Dedifferentiated amniotic fluid mesenchymal stem cell (primary cell): ENCODE results near the gene MGLL.

Source experiments
- DNase-seq: peaks from one replicate; pipeline ENCODE4 v3.0.0-alpha.2; 2016; ENCODE audit errors: extremely low spot score

The MGLL gene

DNA sequence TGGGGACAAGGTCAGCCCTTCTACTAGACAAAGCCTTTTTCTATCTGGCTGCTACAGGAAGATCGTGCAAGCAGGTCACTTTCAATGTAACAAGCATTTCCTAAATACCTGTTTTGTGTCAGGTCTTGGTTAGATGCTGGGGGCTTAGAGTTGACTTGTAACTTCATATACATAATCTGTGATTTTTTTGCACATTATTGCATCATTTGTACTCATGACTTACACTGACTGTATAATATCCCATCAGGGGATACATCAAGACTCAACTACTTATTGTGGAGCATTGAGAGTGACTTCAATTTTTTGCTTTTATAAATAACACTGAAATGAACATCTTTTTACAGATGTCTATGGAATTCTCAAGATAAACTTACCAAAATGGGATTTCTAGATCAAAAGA is 80.6 kb downstream of the MGLL start:
- DNase-seq = no peak

DNA sequence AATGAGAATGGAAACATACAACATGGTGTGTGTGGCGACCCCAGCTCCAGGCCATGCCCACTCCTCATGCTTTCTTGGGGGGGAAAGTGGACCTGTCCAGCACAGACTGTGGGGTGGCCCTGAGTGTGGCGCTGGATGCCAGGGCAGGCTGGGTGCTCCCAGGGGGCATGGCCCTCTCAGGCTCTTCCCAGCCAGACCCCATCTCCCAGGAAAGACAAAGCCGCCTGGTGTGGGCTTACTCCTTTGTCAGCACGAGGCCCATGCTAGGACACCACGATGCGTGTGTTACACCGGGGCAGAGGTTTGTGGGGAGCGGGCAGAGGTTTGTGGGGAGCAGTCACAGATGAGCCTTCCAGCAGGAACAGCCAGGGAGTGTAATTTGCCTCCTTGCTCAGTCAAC is 81.1 kb downstream of the MGLL start:
- no peak for DNase-seq

DNA sequence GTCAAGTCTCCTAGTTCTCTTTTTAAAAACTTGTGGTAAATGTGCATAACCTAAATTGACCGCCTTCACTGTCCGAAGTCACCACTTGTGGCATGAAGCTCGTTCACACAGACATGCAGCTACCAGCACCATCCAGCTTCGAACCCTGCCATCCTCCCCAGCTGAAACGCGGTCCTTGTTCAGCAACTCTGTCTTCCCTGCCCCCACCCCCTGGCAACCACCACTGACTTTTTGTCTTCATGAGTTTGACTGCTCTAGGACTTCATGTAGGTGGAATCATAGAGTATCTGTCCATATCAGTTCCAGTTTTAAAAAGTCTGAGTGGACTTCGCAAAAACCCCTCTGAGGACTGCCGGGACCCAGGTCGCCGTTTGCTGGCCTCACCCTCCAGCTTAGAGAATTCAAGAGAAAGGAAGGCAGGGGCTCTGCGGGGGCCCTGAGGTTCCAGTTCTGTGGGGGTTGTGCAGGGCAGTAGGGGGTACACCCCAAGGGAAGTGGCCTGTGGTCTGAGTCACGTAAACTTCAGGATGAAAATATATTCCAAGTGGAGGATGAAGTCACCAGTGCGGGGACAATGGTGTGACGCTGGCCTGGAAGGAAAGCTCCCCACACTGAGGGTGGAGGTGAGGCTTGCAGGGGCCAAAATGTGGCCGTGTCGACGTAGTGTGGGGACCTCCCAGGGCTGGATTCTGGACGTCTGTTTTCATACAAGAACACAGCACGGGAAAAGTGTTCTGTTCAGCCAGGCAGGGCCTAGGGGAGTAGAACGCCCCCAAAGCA is 82.0 kb downstream of the MGLL start:
- no peak for DNase-seq

DNA sequence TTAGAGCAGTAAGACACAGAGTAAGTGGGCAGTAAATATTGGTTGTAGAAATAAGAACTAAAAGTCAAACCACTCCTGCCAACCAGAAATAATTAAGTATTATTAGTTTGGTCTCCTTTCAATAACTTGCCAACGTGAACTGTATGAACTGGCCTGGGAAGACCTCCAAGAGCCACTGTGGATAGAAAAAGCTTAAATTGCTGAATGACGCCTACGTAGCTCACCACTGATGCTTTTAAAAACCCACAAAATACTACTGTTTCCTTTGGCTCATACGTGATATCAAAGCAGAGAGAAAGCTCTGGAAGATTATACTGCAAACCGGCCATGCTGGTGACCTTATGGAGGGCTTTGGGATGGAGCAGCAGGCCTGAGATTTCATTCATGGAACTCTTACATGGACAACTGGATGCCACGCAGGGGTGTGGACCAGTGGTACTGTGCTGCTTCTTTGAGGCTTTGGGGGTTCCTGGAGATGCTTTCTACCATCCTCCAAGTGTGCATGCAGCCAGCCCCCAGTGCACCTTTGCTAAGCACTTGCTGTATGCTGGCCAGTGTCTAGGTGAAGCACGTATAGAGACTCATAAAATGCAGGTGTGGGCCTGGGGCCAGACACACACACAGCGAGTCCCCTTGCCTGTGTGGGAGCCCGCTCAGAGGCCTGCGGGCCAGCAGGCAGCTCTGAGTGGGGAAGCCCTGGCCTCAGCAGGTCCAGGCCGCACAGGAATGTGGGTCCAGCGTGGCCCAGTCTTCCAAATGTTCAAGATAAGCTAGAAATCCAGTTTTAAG is 82.8 kb downstream of the MGLL start:
- no peak for DNase-seq

DNA sequence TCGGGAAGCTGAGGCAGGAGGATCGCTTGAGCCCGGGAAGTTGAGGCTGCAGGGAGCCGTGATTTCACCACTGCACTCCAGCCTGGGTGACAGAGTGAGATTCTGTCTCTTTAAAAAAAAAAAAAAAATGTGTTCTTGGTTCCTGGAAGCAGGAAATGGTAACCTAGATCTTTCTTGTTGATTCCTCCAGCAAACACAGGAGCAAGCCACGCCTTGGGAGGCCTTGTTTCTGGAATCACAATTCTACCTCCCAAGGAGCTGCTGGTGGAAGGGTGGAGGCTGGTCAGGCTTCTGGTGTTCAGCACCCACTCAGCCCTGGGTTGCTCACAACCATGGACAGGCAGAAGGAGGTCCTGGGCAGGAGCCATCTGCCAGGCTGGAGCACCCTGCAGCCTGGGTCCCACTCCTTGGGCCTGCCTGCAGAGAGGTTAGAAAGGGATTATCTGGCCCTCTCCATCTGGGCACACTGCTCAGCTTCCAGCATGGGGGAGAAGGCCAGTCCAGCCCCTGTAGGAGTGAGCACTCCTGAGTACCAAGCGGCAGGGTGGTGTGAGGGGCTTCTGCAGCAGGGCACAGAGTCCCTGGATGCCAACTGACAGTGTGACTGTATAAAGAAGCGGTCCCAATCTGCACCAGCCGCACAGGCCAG is 84.0 kb downstream of the MGLL start:
- DNase-seq = no peak

DNA sequence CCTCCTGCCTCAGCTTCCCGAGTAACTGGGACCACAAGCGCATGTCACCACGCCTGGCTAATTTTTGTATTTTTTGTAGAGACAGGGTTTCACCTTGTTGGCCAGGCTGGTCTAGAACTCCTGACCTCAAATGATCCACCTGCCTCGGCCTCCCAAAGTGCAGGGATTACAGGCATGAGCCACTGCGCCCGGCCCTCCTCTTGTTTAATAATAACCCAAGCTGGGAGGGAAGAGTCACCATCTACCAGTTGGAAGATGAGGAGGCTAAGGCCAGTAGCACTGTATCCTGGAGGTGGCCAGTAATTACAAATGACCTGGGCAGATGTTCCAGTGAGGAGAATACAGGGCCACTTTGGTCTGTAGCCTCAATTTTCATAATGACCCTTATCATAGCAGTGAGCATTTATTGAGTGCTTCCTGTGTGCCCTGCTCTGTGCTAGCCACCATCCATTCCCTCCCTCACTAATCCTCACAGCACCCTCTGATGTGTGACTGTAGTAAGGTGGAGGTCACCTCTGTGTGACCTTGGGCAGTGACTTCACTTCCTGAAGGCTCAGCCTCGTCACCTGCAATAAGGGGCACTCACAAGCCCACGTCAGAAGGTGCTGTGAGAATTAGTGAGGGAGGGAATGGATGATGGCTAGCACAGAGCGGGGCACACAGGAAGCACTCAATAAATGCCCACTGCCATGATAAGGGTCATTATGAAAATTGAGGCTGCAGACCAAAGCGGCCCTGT is 85.3 kb downstream of the MGLL start:
- DNase-seq = no peak

DNA sequence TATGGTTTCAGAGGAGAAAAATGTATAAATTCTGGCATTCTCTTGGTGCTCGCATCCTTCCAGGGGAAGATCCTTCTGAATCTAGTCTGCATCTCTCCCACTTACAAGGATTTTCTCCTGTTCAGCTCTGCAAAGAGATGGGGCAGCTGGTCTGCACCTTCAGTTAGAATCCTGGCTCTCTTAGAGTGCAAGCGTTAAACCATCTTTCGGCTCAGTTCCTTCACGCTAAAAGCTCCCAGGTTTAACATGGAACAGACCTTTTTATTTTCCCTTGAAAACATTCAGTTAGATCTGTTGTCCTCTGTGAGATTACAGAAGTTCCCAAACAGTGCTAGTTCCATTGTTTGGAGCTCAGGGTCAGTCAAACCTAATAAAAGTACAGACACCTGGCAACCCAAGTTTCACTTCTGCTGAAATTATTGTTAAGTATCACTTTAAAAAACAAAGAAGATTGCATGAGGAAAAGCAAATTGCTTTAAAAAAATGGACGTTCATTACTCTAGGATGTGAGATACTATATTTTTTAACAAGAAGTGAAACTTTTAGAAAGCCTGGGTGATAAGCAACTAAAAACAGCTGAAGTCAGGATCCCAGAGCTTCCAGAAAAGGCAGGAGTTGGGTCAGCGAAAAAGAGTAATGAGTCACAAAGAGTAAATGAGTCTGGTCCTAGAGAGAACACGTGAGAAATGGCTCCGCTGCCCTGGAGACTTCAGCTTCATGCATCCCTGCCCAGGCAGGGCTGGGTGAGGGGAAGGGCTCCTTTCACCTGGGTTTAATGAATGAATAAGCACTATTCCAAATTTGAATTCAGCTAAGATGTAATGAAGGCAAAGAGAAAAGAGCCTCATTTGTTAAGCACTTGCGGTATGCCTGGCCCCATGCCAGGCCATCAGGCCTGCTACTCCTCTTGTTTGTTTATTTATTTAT is 86.3 kb downstream of the MGLL start:
- peak; percentile 71 for DNase-seq

DNA sequence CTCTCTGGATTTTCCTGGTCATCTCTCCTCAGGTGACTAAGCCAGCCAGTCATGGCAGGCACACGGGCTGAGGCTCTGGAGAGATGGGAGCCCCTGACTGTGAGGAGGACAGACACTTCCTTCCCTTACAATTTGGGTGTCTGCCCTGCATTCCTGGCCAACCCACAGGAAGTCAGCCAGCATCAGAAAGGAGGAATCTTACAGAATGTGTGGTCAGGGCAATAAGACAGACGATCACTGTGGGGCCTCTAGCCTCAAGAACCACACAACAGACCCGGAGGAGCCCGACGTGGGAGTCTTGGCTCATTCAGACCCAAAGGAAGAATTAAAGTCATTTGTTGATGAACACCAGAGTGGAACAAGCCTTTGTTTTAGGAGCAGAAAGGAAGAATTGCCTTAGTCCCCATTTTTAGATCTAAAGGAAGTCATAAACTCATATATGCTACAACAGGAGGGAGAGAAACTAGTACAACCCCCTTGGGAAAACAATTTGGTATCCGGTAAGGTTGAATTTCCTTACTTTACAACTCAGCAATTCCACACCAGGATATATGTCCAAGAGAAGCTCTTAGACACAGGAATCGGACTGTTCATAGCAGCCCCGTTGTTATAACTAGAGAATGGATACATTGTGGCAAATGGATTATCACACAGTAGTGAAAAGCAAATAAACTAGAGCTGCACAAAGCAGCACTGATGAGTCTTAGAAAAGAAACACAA is 87.4 kb downstream of the MGLL start:
- peak; percentile 80 for DNase-seq

DNA sequence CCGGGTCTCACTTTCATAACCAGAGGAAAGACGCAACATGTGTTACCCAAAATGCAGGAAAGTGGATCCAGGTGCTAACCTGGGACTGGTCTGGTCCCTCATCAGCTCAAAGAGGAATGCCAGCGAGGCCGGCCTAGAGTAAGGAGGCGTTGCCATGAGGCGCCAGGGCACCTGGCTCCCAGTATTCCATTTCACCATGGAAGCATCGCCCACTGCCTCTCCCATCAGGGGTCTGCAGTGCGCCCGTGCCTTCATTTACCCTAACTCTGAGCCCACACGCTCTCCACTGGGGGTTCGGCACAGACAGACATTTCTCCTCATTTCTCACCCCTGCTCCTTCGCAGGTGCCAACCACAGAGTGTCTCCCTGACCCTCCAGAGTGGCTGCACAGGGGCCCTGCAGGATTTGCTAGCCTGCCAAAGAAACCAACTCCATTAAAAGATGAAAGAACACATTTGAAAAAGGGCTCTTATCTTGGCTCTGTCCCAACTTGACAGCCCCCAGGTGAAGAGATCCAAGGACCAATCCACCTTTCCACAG is 88.1 kb downstream of the MGLL start:
- no peak for DNase-seq

DNA sequence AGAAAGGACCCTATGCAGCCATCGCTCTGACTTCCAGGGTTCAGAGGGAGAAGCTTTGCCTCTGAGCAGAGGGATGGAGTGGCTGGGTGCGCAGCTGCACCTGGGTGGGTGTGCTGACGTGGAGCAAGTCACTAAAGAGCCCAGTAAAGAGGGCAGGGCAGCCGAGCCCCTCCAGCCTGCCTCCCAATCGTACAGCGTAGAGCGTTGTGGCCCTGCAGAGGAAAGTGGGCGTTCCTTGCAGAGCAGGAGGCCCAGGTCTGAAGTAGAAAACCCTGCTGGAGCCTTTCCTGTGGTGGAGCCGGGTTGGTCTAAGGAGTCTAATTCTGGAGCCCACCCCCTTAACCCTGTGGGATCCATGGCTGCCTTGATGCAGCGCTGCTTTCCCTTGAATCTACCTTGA is 88.5 kb downstream of the MGLL start:
- no peak for DNase-seq

DNA sequence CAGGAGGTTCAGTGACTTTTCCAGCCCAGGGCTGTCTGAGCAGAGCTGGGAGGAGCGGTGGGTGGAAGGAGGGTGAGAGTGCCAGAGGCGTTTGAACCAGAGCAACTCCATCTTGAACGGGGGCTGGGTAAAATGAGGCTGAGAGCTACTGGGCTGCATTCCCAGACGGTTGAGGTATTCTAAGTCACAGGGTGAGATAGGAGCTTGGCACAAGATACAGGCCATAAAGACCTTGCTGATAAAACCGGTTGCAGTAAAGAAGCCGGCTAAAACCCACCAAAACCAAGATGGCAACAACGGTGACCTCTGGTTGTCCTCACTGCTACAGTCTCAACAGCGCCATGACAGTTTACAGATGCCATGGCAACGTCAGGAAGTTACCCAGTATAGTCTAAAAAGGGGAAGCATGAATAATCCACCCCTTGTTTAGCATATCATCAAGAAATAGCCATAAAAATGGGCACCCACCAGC is 89.4 kb downstream of the MGLL start:
- no peak for DNase-seq

DNA sequence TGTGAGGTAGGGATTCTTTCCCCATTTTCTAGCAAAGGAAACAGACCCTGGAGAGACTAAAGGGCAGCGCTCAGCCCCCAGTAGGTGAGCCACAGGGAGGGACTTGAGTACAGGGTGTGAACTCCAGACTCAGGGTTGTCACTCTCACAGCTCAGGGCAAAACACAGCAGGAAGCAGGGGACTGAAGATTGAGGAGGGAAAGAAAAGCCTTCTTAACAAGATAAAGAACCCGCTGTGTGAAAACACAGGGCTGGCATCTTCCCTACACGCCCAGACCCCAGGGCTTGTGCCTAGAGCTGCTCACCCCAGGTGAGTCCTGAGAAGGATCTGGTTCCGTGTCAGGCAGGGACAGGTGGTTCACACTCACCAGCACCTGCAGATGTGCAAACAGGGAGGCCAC is 90.0 kb downstream of the MGLL start:
- DNase-seq = no peak

DNA sequence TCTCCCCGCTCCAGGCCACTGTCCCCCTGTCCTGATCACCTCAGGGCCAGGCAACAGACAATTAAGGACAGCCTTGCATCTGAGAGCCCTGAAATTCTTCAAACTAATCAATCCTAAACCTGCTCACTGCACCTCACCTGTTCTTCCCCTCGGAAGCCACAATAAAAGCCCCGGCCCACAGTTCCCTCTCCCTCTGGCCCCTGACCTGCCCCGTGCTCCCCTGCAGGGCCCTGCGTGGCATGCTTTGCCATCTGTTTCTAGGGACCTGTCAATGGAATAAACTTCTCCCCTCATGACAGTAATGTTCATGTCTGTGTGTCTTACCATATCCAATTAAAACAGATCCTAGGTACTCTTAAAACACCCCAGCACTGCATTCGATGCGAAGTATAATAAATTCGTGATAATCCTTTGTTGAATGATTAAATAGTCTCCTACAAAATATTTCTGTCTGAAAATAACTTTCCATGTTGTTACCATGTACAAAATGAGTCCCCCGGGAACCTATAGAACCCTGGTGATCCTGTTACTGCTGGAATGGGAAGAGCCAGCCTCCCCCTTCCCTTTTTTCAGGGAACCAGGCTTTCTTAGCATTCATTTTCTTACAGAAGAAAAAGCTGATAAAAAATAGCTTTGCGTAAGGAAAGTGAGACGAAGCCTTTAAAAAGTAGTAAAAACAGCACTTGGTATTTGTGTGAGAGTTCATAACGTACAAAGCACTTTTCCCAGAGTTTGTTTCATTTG is 90.6 kb downstream of the MGLL start:
- DNase-seq = no peak

DNA sequence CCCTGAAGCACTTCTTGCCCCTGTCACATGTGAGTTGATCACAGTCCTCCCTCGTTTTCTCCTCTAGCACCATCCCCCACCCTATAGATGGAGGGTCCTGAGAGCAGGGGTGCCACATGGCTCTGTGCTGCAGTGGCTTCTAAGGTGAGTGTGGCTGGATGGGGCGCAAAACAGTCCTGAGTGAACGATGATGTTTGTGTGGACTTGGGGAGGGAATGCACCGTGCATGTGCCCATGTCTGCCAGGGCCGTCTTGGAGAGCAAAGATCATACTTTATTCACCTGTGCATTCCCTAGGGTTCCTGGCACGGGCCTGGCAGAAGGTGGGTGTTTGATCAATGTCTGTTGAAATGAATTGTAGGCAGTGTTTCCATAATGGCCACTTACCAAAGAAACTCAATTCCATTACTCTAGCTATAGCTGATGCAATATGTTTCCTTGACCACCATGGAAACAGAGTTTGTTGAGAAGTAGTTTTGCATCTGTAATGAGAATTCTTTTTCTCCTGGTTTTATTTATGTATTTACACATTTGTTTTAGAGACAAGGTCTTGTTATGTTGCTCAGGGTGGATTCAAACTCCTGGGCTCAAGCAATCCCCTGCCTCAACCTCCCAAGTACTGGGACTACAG is 91.5 kb downstream of the MGLL start:
- DNase-seq = no peak

DNA sequence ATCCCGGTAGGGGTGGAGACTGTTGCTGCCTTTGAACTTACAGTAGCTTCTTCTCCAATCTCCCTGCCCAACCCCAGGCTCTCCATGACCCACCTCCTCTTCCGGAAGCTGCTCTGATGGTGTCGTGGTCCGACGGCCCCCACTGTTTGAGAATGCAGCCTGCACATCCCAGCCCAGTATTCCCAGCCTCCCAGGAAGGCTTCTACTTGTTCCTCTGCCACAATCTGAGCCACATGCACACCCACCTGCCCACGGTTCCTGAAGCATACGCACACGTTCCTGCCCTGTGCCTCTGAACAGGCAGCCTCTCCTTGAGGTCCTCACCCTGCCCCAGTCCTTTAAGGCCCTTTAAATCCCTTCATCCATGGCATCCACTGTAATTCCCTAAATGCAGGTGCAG is 92.1 kb downstream of the MGLL start:
- no peak for DNase-seq

DNA sequence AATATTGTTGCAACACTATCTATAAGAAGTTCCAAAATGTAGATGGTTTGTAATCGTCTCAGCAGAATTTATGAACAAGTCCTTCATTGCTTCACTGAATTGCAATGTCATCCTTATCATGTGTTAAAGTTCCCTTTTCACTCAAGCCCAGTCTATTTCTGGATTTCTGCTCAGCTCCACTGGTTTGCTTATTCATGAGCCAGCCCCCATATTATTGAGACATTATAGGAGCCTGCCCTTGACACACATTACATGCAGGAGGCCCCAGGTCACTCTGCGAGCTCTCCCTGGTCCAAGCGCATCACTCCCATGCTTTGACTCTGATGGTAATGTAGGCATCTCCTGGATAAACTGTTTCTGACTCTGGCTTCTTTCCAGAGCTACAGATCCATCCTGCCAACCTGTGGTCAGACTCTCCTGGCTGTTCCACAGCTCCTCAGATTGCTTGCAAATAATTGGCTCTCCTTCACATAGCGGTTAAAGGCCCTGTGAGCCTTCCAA is 92.7 kb downstream of the MGLL start:
- no peak for DNase-seq

DNA sequence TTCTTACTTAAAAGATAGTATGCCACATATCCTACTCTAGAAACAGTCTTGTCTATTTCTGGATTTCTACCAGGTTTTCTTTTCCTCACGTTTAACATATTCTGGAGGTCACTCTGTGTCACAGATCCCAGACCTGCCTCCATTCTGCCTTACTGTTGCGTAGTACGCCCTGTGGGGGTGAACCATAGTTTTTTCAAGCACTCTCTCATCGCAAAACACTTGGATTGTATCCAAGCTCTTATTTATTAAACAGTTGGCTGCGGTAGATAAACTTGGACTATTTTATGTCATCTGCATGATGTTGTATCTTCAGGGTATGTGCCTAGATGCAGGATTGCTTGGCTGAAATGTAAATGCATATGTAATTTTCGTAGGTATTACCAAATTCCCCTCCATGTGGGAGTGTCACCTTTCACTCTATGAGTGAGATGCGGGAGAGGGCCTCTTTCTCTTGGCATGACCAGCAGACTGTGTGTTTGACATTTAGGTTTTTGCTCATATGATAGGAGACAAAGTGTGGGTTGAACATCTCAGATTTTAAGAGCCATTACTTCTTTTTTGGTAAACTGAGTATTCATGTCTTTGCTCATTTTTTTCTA is 93.8 kb downstream of the MGLL start:
- DNase-seq = no peak

DNA sequence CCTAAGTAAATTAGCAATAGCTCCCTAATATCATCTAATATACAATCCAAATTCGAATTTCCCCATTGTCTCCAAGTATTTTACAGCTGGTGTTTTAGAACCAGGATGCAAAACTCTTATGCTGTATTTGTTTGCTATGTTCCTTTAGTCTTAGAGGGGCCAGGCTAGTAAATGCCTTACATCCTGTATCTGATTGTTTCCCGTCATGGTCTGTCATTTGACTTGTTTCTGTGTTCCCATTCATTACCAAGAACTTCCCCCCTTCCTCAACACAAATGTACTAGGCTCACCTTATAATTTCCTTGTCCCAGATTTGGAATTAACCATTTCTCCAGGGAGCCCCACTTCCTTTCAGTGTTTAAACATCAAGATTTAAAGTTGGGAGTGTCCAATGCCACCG is 95.4 kb downstream of the MGLL start:
- no peak for DNase-seq
